Sigmoid colon (tissue), 4 donors: ENCODE data around the gene CRYBG1.

ENCODE experiments used
- CTCF ChIP-seq, 4 experiments: fragments of 450-650 bp in 3 of 4; fragments of 200-600 bp in 1 of 4; IDR thresholded peaks; one replicate each; pipeline ENCODE4 v1.5.1; 2016 to 2019; ENCODE audit warnings: antibody characterized with exemption in 4 of 4, mild to moderate bottlenecking in 3 of 4, moderate library complexity in 2 of 4
- POLR2AphosphoS5 ChIP-seq, 4 donors: sonication (generic); formaldehyde crosslinking; IDR thresholded peaks; one replicate each; pipeline ENCODE4 v1.6.1; 2017; ENCODE audit warnings: antibody characterized with exemption in 4 of 4

DNA sequence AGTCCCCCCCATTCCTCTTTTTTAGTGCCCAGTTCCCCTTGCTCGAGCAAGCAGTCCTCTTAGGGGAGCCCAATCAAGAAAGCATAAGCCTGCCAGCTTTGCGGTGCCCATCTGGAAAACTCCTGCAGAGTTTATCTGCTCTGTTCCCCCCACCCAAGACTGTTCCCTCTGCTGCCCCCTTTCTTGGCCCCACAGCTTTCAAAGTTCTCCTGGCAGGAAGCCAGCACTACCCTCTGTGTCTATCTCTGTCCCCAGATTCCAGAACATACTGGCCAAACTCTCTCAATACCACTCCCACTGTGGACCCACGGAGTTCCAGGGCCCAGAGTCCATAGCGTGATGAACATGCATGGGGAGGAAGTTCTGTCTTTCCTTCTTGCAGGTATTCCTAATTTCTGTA is 55.4 kb downstream of the CRYBG1 start:
- TF ChIP-seq CTCF (IDR thresholded peaks at IDR 0.05): no peak
- TF ChIP-seq POLR2AphosphoS5 (IDR thresholded peaks at IDR 0.05): no peak
